Epithelial cell of esophagus (primary cell): ENCODE results near the gene SKI.
A peak's percentile ranks its signal among the peaks of the same experiment; 100 is the strongest.

Experiments used
- DNase-seq: peaks from one replicate; pipeline ENCODE4 v3.0.0; 2010; ENCODE audit warnings: low read depth
- H3K4me3 ChIP-seq: 2 replicates; pipeline ENCODE4 v1.5.1; 2011; ENCODE audit warnings: mild to moderate bottlenecking, low read length, control low read depth
- TF ChIP-seq, protein P1 (sequence below): IDR thresholded peaks from 2 replicates; pipeline ENCODE4 v1.5.1; 2011; ENCODE audit warnings: low read depth, mild to moderate bottlenecking, low read length, control low read depth, inconsistent platforms; ENCODE audit not compliant: insufficient read depth; ENCODE audit errors: missing control alignments

The SKI gene

GRCh38 chr1:2251363-2251762 lies 23.2 kb downstream of the SKI start:
- DNase-seq = no peak
- TF ChIP-seq, protein P1, sequence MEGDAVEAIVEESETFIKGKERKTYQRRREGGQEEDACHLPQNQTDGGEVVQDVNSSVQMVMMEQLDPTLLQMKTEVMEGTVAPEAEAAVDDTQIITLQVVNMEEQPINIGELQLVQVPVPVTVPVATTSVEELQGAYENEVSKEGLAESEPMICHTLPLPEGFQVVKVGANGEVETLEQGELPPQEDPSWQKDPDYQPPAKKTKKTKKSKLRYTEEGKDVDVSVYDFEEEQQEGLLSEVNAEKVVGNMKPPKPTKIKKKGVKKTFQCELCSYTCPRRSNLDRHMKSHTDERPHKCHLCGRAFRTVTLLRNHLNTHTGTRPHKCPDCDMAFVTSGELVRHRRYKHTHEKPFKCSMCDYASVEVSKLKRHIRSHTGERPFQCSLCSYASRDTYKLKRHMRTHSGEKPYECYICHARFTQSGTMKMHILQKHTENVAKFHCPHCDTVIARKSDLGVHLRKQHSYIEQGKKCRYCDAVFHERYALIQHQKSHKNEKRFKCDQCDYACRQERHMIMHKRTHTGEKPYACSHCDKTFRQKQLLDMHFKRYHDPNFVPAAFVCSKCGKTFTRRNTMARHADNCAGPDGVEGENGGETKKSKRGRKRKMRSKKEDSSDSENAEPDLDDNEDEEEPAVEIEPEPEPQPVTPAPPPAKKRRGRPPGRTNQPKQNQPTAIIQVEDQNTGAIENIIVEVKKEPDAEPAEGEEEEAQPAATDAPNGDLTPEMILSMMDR = no peak
- H3K4me3 ChIP-seq = no peak overlapping the region

DNA sequence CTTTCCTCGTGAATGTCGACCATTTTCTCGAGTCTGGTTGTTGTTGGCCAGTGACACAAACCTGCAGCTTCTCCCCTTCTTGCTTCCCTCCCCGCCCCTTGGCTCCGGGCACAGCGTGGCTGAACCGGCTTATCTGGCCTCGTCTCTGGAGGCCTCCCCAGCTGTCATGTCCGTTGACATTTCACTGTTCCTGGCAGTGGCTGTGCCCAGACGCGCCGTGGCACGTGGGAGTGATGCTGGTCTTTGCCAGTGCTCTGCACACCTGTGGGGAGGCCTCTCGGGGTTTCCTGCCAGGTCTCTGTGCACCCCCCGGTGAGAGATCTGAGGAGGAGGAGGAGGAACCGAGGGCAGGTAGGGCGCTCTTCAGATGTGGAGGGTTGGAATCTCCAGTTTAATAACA lies 23.7 kb downstream of the SKI start:
- peak; percentile 74 for DNase-seq
- TF ChIP-seq, protein P1 = no peak
- no peak overlapping the region for H3K4me3 ChIP-seq

DNA sequence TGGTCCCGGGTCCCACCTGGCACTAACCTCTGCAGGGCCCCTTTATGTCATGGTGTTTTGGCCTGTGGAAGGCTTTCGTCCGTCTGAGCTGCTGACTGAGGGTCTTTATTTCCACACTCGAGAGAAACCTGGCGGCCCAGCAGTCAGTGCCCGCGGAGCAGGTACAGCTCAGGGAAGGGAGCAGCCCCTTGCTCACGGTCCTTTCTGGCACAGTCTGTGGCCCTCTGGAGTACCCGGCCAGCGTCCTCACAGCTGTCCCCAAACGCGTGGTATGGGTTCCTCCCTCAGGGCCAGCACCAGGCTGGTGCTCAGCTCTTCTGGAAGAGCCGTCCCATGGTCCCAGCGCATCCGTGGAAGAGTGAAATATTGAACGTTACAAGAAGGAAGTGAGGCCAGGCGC lies 24.3 kb downstream of the SKI start:
- no peak overlapping the region for H3K4me3 ChIP-seq
- TF ChIP-seq, protein P1 = no peak
- DNase-seq = no peak

DNA sequence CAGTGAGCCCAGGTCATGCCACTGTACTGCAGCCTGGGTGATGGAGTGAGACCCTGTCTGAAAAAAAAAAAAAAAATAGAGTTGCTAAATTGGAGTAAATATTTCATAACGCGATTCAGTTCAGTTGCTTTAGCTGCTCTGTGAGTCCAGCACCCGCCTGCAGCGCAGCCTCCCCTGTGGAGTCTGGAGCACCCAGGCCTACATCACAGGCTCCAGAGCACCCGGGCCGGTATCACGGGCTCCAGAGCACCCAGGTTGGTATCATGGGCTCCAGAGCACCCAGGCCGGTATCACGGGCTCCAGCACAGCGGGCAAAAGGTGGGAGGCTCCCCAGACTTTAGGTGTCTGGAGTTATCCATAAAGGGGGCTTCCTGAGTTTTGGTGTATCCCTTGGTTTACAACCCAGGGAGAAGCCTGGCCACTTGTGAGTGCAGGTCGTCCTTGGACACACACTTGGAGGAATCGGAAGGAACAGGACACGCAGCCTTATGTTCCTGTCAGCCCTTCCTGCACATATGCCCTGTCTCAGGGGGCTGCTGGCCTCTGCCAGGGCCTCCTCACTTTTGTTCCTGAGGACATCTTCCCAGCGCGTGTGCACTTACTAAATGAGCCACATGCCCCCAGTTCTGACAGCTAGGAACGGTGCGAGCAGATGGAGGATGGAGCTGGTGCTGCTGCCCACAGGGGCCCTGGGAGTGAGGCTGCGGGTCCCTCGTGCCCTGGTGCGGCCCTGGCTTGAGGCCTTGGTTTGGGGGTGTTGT lies 25.1 kb downstream of the SKI start:
- DNase-seq = no peak
- no peak overlapping the region for H3K4me3 ChIP-seq
- TF ChIP-seq, protein P1 = no peak

DNA sequence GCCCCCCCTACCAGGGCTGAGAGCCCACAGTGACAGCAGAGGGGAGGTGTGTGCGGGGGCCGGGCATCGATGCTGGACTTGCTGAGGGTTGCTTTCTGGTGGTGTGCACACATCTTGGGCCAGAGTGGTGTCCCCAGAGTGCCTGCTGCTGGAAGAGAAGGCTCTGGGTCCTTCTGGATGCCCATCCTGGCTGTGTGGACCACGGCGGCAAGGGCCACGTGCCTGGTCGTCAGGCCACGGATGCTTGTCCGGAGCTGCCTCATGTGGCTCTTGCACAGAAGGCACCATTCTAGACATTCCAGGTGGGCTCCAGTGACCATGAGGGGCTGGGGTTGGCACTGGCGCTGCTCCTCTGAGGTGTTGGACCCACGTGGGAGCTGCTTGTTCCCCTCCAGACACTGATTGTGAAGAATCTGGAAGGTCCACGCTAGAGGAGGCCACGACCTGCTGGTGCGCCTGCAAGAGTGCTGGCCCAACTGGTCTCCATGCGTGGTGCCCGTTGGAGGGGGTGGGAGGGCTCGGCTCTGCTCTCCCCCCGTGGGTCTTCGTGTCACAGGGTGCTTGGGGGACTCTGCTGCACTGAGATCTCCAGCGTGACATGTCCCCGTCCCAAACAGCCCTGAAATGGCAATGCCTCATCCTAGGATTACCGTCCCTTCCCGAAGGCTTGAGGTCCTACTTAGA lies 25.8 kb downstream of the SKI start:
- DNase-seq = no peak
- TF ChIP-seq, protein P1 = no peak
- H3K4me3 ChIP-seq = no peak overlapping the region

- no peak for DNase-seq
- no peak overlapping the region for H3K4me3 ChIP-seq
- TF ChIP-seq, protein P1 = no peak
Measured at GRCh38 chr1:2255047-2255419, 26.9 kb downstream of the SKI start.
